GM11168 (cell line): ENCODE data around the gene RTL10.

Experiments
- in situ Hi-C: fragments of 300-500 bp; cut with MboI; formaldehyde crosslinking; loops from one replicate; pipeline ENCODE4 v1.12.0; 2022; ENCODE audit warnings: low sequenced_read_pairs; ENCODE audit not compliant: unreplicated experiment

The RTL10 gene

DNA sequence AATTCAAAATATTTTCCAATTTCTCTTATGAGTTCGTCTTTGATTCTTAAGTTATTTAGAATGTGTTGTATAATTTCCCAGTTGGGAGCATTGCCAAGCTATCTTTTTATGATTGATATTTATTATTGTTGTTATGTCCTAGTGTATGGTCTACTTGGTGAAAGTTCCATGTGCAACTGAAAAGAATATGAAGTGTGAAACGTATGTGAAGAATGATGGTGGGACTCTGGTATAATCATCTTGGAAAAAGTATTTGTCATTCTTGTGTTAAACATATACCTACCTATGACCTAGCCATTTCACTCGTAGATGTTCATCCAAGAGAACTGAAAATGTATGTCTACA, 12.0 kb upstream of the RTL10 start:
- in situ Hi-C loops, result no loop called here

DNA sequence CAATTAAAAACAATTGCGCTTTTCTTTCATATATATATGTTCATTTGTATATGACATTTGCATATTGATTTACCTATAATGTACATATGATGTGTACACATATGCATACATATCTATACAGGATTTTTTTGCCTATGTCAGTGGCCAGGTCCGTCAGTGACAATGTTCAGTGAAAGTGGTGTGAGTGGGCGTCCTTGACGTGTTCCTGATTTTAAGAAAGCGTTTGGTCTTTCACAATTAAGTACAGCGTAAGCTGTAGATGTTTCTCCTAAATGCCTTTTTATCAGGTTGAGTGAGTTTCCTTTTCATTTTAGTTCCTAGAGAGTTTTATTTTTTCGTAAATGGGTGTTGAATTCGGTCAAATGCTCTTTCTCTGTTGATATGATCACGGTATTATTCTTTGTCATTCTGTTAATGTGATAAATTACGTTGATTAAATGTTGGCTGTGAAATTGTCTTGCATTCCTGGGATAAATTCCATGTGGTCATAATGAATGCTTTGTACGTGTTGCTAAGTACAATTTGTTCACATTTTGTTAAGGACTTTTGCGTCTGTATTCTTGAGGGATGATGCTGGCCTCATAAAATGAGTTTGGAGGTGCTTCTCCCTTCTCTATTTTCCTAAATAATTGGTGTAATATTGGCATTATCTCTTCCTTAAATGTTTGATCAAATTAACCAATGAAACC, 10.6 kb upstream of the RTL10 start:
- in situ Hi-C loops, result no loop called here

GRCh38 chr22:19864538-19865106, 9.9 kb upstream of the RTL10 start:
- in situ Hi-C loops, result no loop called here

DNA sequence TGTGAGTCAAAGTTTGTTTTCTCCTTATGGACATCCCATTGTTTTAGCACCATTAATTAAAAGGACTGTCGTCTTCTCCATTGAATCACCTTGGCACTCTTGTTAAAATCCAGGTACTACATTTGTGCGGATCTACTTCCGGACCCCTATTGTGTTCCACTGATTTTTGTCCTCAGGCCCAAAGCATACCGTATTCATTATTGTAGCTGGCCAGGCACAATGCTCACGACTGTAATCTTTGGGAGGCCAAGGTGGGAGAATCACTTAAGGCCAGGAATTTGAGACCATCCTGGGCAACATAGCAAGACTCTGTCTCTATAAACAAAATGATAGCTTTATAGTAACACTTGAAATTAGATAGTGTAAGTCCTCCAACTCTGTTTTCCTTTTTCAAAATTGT, 8.9 kb upstream of the RTL10 start:
- in situ Hi-C loops, result no loop called here

DNA sequence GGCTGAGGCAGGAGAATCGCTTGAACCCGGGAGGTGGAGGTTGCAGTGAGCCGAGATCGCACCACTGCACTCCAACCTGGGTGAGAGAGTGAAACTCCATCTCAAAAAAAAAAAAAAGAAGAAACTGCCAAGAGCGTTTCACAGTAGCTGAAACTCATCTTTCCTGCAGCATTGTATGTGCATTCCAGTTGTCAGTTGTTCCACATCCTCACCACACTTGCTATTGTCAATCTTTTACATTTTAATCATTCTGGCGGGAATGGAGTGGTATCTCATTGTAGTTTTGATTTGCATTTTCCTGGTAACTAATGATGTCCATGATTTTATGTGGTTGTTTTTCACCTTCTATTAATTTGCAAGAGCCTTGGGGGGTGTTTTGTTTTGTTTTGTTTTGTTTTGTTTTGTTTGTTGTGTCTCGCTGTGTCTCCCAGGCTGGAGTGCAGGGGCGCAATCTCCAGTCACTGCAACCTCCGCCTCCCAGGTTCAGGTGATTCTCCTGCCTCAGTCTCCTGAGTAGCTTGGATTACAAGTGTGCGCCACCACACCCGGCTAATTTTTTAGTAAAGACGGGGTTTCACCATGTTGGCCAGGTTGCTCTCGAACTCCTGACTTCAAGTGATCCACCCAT, 8.1 kb upstream of the RTL10 start:
- in situ Hi-C loops, result no loop called here

GRCh38 chr22:19859861-19860510, 5.3 kb upstream of the RTL10 start:
- in situ Hi-C loops, result no loop called here

- in situ Hi-C loops, result no loop called here
Observed at GRCh38 chr22:19857382-19857781, 2.7 kb upstream of the RTL10 start.

- in situ Hi-C loops, result no loop called here
Observed at GRCh38 chr22:19855504-19856409, 1.1 kb upstream of the RTL10 start.

- in situ Hi-C loops, result no loop called here
Observed at GRCh38 chr22:19853879-19854777, 546 bp downstream of the RTL10 start.

GRCh38 chr22:19853058-19853878, 1.4 kb downstream of the RTL10 start:
- in situ Hi-C loops, result no loop called here

- in situ Hi-C loops, result no loop called here
Observed at GRCh38 chr22:19852177-19852781, 2.4 kb downstream of the RTL10 start.

GRCh38 chr22:19851291-19852176, 3.1 kb downstream of the RTL10 start:
- in situ Hi-C loops, result no loop called here

- in situ Hi-C loops, result no loop called here
Observed at GRCh38 chr22:19850763-19851109, 3.9 kb downstream of the RTL10 start.

DNA sequence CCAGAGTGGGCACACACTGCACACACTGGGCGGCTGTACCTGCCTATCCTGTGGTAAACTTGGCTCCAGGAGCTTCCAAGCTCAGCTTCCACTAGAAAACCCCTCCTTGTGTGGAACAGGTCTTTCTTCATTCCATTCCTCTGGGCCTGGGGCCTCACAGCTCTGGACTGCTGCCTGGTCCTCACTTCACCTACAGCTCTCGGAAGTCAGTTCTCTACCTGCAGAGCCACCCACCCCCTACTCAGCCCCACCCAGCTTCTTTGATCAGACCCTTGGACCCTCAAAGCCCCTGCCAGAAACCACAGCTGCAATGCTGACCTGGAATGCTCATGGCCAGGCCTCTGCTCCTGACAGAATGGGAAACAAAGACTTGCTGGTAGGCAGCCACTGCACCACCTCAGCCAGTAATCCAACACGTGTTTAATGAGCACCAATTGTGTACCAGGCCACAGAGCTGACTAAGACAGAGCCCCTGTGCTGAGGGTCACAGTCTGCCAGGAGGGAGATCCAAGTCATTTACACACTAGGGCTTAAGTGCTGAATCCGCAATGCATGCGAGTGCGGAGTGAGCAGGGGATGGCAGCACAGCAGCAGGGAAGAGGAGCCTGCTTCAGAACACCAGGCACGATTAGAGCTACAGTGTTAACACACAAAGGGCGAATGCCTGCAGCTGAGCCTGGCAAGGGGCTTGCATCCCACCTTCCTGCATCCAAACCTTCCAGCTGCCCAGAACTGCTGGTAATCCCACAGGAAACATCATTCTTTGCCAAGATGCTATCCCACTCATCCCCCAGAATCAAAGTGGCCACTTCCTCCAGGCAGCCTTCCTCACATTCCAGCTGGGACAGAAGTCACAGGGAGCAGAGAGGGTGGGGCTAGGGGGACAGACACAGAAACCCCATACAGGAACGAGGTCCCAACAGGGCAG, 4.6 kb downstream of the RTL10 start:
- in situ Hi-C loops, result no loop called here

DNA sequence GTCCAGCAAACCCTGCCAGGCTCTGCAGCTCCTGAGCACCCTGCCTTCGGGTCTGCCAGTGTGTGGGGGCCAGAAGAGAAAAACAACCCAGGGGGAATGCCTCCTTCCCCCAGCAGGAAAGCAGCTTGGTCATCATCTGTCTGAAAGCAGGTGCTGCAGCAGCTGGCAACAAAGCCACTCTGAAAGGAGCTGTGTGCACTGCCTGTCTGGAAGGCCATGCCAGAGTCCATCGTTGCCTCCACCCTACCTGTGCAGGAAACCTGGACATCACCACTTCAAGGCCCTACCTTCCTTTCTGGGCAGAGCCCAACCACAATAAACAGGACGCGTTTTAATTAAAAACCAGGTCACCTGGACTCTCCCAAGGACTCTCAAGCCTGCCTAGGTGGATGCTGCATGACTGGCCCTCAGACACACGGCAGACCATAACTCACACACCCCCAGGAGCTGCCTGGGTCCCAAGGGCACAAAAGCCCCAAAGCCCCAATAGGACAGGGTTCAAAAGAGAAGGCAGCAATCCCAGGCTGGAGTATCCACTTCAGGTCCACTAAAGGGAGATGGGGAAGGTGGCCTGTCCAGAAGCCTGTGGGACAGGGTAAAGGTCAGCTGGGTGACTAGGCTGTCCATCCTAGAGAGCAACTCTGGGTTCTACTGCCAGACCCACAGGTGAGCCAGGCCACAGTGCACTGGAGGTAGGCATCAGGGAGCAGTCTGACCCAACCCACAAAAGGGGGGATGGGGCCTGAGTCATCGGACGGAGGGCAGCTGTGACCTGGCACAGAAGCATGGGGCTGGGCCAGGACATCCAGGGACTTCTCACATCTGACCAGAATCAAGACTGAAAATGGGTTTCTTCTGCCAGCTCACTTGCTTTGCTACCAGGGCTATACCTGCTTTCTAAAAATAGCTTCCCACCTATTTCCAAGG, 6.1 kb downstream of the RTL10 start:
- in situ Hi-C loops, result no loop called here

- in situ Hi-C loops, result no loop called here
Observed at GRCh38 chr22:19847345-19847632, 7.4 kb downstream of the RTL10 start.
